PC-9 (cell line): Measurements from ENCODE around the gene ANKRD44.

Experiments
- EZH2 ChIP-seq: fragments of 200-600 bp; sonication (generic); IDR thresholded peaks from 2 replicates; pipeline ENCODE4 v1.8.0; 2017; ENCODE audit warnings: antibody characterized with exemption, low read depth
- TF ChIP-seq, protein P1 (sequence below): fragments of 200-600 bp; sonication (generic); conservative IDR thresholded peaks from 2 replicates; pipeline ENCODE4 v1.6.1; 2017; ENCODE audit warnings: mixed run types, antibody characterized with exemption, mild to moderate bottlenecking, moderate library complexity

DNA sequence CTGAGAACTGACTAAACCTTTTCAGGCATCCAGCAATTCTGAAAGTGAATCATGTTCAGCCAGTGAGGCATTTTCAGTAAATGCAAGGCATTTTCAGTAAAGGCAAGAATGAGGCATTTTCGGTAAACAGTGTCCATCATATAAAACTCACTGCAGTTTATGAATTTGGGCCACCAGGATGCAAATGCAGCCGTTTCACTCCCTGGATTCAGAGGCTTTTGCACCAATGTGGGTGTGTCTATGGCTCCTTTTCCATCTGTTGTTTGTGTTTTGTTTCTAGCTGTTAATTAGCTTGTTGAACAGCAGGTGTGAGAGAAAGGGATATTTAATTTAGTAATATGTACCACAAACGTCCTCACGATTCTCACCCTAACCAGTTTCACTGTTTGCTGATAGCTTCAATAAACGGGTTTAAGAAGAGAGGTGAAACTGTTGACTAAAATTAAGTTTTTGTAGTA, 267.8 kb downstream of the ANKRD44 start:
- TF ChIP-seq EZH2: no peak
- TF ChIP-seq, protein P1, sequence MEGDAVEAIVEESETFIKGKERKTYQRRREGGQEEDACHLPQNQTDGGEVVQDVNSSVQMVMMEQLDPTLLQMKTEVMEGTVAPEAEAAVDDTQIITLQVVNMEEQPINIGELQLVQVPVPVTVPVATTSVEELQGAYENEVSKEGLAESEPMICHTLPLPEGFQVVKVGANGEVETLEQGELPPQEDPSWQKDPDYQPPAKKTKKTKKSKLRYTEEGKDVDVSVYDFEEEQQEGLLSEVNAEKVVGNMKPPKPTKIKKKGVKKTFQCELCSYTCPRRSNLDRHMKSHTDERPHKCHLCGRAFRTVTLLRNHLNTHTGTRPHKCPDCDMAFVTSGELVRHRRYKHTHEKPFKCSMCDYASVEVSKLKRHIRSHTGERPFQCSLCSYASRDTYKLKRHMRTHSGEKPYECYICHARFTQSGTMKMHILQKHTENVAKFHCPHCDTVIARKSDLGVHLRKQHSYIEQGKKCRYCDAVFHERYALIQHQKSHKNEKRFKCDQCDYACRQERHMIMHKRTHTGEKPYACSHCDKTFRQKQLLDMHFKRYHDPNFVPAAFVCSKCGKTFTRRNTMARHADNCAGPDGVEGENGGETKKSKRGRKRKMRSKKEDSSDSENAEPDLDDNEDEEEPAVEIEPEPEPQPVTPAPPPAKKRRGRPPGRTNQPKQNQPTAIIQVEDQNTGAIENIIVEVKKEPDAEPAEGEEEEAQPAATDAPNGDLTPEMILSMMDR: no peak
